ENCODE results near the gene PSMD4.
"Not testable (repeated sequence)": the region's sequence is repeated elsewhere in the genome, so short reads cannot be mapped to it uniquely, and the experiment has no call there.

Gene PSMD4

GRCh38 chr1:151243683-151244216 lies 10.8 kb upstream of the PSMD4 start:
- H3K4me2 ChIP-seq (ENCODE audit: low read length): no peak overlapping the region
- H3K9me3 ChIP-seq (replicated peaks; ENCODE audit: low read length): no peaks in the 10 kb centered on the region
- H3K4me1 ChIP-seq (ENCODE audit: control insufficient read depth, insufficient read depth, low read length): peaks cover 2% of the 10 kb centered on the region
- H3K27me3 ChIP-seq (ENCODE audit: control insufficient read depth, insufficient read depth, low read length): no peaks in the 10 kb centered on the region
- no peak overlapping the region for H3K4me3 ChIP-seq (ENCODE audit: low read length)
- H3K36me3 ChIP-seq (ENCODE audit: insufficient read depth, low read length): peaks cover 89% of the 10 kb centered on the region
- no peak overlapping the region for H3K9ac ChIP-seq (ENCODE audit: low read depth, low read length)

DNA sequence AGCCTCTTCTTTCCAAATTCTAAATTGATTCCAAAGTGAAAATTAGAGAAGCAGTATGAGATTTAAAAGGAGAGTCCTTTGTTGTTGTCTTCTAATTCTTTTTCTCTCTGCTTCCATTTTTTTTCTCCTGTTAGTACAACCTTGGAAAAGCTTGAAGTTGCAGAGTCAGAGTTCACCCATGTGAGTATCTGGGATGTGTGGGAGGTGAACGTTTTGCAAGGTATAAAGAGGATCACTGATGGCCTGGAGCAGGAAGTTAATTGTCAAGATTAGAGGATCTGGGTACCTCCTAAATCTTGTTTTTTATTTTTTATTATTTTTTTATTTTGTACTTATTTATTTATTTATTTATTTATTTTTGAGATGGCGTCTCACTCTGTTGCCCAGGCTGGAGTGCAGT lies 7.7 kb upstream of the PSMD4 start:
- no peak overlapping the region for H3K4me3 ChIP-seq (ENCODE audit: low read length)
- no peaks in the 10 kb centered on the region for H3K4me1 ChIP-seq (ENCODE audit: control insufficient read depth, insufficient read depth, low read length)
- H3K9ac ChIP-seq (ENCODE audit: low read depth, low read length): no peak overlapping the region
- H3K27me3 ChIP-seq (ENCODE audit: control insufficient read depth, insufficient read depth, low read length): no peaks in the 10 kb centered on the region
- H3K4me2 ChIP-seq (ENCODE audit: low read length): no peak overlapping the region
- H3K9me3 ChIP-seq (replicated peaks; ENCODE audit: low read length): no peaks in the 10 kb centered on the region
- H3K36me3 ChIP-seq (ENCODE audit: insufficient read depth, low read length): peaks cover 86% of the 10 kb centered on the region

DNA sequence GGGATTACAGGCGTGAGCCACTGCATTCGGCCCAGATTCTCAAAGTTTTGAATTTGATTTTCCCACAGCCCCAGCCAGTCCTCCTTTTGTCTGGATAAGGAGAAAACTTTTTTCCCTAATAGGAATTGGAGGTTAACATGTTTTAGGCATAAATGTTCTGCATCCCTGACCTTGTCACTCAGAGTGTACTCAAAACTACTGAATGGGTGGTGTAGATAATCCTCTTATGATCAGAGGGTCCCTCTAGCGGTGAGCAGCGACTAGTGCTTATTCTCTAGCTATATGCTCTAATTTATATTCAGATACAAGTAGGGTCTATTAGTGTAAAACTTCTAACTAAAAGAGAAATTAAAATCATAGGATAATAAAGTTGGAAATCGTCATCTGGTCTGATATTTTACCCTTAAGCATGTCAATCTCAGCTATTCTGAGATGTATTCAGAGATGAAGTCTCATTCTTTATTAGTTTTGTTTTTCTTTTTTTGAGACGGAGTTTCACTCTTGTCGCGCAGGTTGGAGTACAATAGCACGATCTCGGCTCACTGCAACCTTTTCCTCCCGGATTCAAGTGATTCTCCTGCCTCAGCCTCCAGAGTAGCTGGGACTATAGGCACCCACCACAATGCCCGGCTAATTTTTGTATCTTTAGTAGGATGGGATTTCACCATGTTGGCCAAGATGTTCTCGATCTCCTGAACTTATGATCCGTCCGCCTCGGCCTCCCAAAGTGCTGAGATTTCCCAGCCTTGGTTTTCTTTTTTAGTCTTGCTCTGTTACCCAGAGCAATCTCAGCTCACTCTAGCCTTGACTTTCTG lies 2.7 kb upstream of the PSMD4 start:
- no peak overlapping the region for H3K9ac ChIP-seq (ENCODE audit: low read depth, low read length)
- H3K4me3 ChIP-seq (ENCODE audit: low read length): no peak overlapping the region
- no peaks in the 10 kb centered on the region for H3K27me3 ChIP-seq (ENCODE audit: control insufficient read depth, insufficient read depth, low read length)
- H3K36me3 ChIP-seq (ENCODE audit: insufficient read depth, low read length): peaks cover 36% of the 10 kb centered on the region
- no peaks in the 10 kb centered on the region for H3K9me3 ChIP-seq (replicated peaks; ENCODE audit: low read length)
- H3K4me2 ChIP-seq (ENCODE audit: low read length): no peak overlapping the region
- peaks cover 5% of the 10 kb centered on the region for H3K4me1 ChIP-seq (ENCODE audit: control insufficient read depth, insufficient read depth, low read length)

GRCh38 chr1:151255381-151255780 lies 847 bp downstream of the PSMD4 start:
- peaks cover 5% of the 10 kb centered on the region for H3K36me3 ChIP-seq (ENCODE audit: insufficient read depth, low read length)
- peak overlapping the region; percentile 86 for H3K4me2 ChIP-seq (ENCODE audit: low read length)
- no peaks in the 10 kb centered on the region for H3K27me3 ChIP-seq (ENCODE audit: control insufficient read depth, insufficient read depth, low read length)
- peak overlapping the region; percentile 74 for H3K4me3 ChIP-seq (ENCODE audit: low read length)
- H3K9ac ChIP-seq (ENCODE audit: low read depth, low read length): peak overlapping the region; percentile 82
- no peaks in the 10 kb centered on the region for H3K9me3 ChIP-seq (replicated peaks; ENCODE audit: low read length)
- H3K4me1 ChIP-seq (ENCODE audit: control insufficient read depth, insufficient read depth, low read length): peaks cover 5% of the 10 kb centered on the region

DNA sequence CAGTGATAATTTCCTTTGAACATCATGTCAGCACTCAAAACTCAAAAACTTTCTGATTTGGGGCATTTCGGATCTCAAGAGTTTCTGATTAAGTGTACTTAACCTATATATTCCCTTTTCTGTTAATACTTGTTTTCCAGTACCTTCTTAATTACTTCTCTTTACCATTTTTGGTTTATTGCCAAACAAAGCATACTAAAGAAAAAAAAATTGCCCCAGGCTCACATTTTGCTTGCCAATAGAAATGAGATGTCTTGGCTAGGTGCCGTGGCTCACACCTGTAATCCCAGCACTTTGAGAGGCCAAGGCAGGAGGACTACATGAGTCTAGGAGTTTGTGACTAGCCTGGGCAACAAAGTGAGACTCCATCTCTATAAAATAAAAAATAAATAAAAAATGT lies 4.8 kb downstream of the PSMD4 start:
- H3K36me3 ChIP-seq (ENCODE audit: insufficient read depth, low read length): peaks cover 18% of the 10 kb centered on the region
- no peaks in the 10 kb centered on the region for H3K27me3 ChIP-seq (ENCODE audit: control insufficient read depth, insufficient read depth, low read length)
- H3K9me3 ChIP-seq (replicated peaks; ENCODE audit: low read length): no peaks in the 10 kb centered on the region
- H3K4me2 ChIP-seq (ENCODE audit: low read length): no peak overlapping the region
- no peak overlapping the region for H3K4me3 ChIP-seq (ENCODE audit: low read length)
- peaks cover 5% of the 10 kb centered on the region for H3K4me1 ChIP-seq (ENCODE audit: control insufficient read depth, insufficient read depth, low read length)
- no peak overlapping the region for H3K9ac ChIP-seq (ENCODE audit: low read depth, low read length)

GRCh38 chr1:151265446-151266236 lies 11.1 kb downstream of the PSMD4 start:
- H3K4me2 ChIP-seq (ENCODE audit: low read length): no peak overlapping the region
- H3K27me3 ChIP-seq (ENCODE audit: control insufficient read depth, insufficient read depth, low read length): no peaks in the 10 kb centered on the region
- no peaks in the 10 kb centered on the region for H3K9me3 ChIP-seq (replicated peaks; ENCODE audit: low read length)
- no peak overlapping the region for H3K4me3 ChIP-seq (ENCODE audit: low read length)
- peaks cover 59% of the 10 kb centered on the region for H3K36me3 ChIP-seq (ENCODE audit: insufficient read depth, low read length)
- no peaks in the 10 kb centered on the region for H3K4me1 ChIP-seq (ENCODE audit: control insufficient read depth, insufficient read depth, low read length)
- H3K9ac ChIP-seq (ENCODE audit: low read depth, low read length): no peak overlapping the region

DNA sequence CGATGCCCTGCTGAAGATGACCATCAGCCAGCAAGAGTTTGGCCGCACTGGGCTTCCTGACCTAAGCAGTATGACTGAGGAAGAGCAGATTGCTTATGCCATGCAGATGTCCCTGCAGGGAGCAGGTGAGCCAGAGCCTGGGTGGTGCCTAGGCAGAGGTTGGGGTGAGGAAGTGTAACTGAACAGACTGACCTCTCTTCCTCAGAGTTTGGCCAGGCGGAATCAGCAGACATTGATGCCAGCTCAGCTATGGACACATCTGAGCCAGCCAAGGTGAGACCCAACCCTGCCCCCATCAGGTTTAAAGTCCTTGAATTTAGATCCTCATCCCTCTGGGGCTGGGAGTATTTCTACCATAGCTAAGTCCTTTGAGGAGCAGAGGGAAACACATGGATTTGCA lies 11.8 kb downstream of the PSMD4 start:
- no peaks in the 10 kb centered on the region for H3K4me1 ChIP-seq (ENCODE audit: control insufficient read depth, insufficient read depth, low read length)
- H3K27me3 ChIP-seq (ENCODE audit: control insufficient read depth, insufficient read depth, low read length): no peaks in the 10 kb centered on the region
- H3K9me3 ChIP-seq (replicated peaks; ENCODE audit: low read length): no peaks in the 10 kb centered on the region
- no peak overlapping the region for H3K4me2 ChIP-seq (ENCODE audit: low read length)
- H3K4me3 ChIP-seq (ENCODE audit: low read length): no peak overlapping the region
- H3K36me3 ChIP-seq (ENCODE audit: insufficient read depth, low read length): peaks cover 59% of the 10 kb centered on the region
- H3K9ac ChIP-seq (ENCODE audit: low read depth, low read length): no peak overlapping the region

DNA sequence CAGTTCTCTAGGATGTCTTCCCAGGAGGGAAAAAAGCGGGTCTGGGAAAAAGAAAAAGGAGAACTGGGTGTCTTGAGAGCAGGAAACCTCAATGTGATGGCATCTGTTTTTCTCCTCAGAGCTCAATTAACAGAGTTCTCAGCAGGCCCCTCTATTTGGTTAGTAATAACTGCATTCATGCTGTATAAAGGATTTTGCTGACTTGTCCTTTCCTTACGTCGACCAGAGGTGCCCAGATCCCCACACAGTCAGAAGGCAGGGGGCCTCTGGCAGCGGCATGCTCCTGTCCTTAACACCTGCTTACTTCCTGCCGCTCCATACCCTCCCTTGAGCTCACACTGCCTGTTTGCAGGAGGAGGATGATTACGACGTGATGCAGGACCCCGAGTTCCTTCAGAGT lies 12.3 kb downstream of the PSMD4 start:
- peaks cover 59% of the 10 kb centered on the region for H3K36me3 ChIP-seq (ENCODE audit: insufficient read depth, low read length)

GRCh38 chr1:151267760-151268159 lies 13.2 kb downstream of the PSMD4 start:
- H3K4me3 ChIP-seq (ENCODE audit: low read length): no peak overlapping the region
- H3K9ac ChIP-seq (ENCODE audit: low read depth, low read length): no peak overlapping the region
- H3K36me3 ChIP-seq (ENCODE audit: insufficient read depth, low read length): peaks cover 52% of the 10 kb centered on the region

More for the DNA sequence above, 12.3 kb downstream of the PSMD4 start:
- Histone ChIP-seq H3K27me3 (ENCODE audit: control insufficient read depth, insufficient read depth, low read length) (no peaks in the 10 kb centered on the region), H3K9me3 (replicated peaks; ENCODE audit: low read length) (no peaks in the 10 kb centered on the region), H3K9ac (ENCODE audit: low read depth, low read length) (no peak overlapping the region), H3K4me1 (ENCODE audit: control insufficient read depth, insufficient read depth, low read length) (no peaks in the 10 kb centered on the region), H3K4me3 (ENCODE audit: low read length) (no peak overlapping the region), H3K4me2 (ENCODE audit: low read length) (no peak overlapping the region)

DNA sequence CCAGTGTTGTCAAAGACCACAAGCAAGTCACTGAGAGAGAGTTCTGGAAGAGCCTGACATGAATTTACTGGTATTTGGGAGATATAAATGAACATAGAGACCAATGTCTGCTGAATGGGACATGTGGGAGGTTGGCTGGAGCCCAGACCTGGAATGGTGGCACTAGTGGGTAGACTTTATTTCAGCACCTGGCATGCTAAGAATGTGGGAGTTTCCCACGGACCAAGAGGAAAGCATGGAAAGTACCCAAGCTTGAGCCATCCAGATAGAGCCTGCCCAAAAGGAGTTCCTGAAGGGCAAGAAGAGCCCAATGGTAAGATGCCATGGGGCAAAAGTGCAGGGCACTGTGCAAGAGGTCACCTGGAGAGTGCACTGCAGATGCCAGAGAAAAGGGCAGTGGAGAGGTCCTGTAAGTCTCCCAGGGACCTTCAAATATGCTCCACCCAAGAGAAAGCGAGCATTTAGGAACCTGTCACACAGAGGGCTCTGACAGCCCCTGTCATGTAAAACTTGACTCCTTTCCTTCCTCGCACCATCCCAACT lies 19.5 kb downstream of the PSMD4 start:
- H3K9me3 ChIP-seq (replicated peaks; ENCODE audit: low read length): no peaks in the 10 kb centered on the region
- peaks cover 5% of the 10 kb centered on the region for H3K27me3 ChIP-seq (ENCODE audit: control insufficient read depth, insufficient read depth, low read length)
- no peaks in the 10 kb centered on the region for H3K4me1 ChIP-seq (ENCODE audit: control insufficient read depth, insufficient read depth, low read length)
- no peak overlapping the region for H3K4me2 ChIP-seq (ENCODE audit: low read length)
- H3K9ac ChIP-seq (ENCODE audit: low read depth, low read length): no peak overlapping the region
- H3K4me3 ChIP-seq (ENCODE audit: low read length): no peak overlapping the region
- H3K36me3 ChIP-seq (ENCODE audit: insufficient read depth, low read length): peaks cover 5% of the 10 kb centered on the region

More at GRCh38 chr1:151267760-151268159, 13.2 kb downstream of the PSMD4 start:
- H3K4me2 ChIP-seq (ENCODE audit: low read length): no peak overlapping the region
- H3K9me3 ChIP-seq (replicated peaks; ENCODE audit: low read length): no peaks in the 10 kb centered on the region
- no peaks in the 10 kb centered on the region for H3K4me1 ChIP-seq (ENCODE audit: control insufficient read depth, insufficient read depth, low read length)
- no peaks in the 10 kb centered on the region for H3K27me3 ChIP-seq (ENCODE audit: control insufficient read depth, insufficient read depth, low read length)

- H3K4me3 ChIP-seq (ENCODE audit: low read length); H3K4me1 ChIP-seq (ENCODE audit: control insufficient read depth, insufficient read depth, low read length); H3K27me3 ChIP-seq (ENCODE audit: control insufficient read depth, insufficient read depth, low read length); H3K9ac ChIP-seq (ENCODE audit: low read depth, low read length); H3K4me2 ChIP-seq (ENCODE audit: low read length); H3K36me3 ChIP-seq (ENCODE audit: insufficient read depth, low read length); H3K9me3 ChIP-seq (replicated peaks; ENCODE audit: low read length): not testable (repeated sequence)
Observed at GRCh38 chr1:151275341-151275740, 20.8 kb downstream of the PSMD4 start.

Data from skeletal muscle satellite cell (primary cell).